HepG2 (cell line): ENCODE results near the gene KLHL8. TPM values are rescaled to one million over a fixed set of nuclear protein-coding genes. Genes with fewer than 3 reads are reported as not detected.

Experiments used
- ATAC-seq: fragments of 200-7000 bp; cut with Tn5 transposase; 3 replicates; pipeline ENCODE4 v1.9.1; 2020; ENCODE audit warnings: mild to moderate bottlenecking, moderate library complexity
- BruUV-seq: library from RNA; stranded (reverse); fragments of 400-500 nt; replicated peaks from 2 replicates; lab custom pipeline; 2021; lab: Mats Ljungman, UMichigan
- CTCF ChIA-PET: fragments of 300-600 bp; formaldehyde crosslinking; extraction: SDS; loops from one replicate; lab custom pipeline; 2021; ENCODE audit warnings: low total read pairs, inconsistent platforms, low intra/inter-chr PET ratio; lab: Yijun Ruan, JAX
- POLR2A ChIA-PET: fragments of 350-600 bp; sonication (Branson Sonifier 250); formaldehyde crosslinking; loops from one replicate; lab custom pipeline; 2020; ENCODE audit warnings: antibody characterized with exemption, inconsistent platforms; lab: Yijun Ruan, JAX
- DNase-seq: peaks from one replicate; pipeline ENCODE4 v3.0.0-alpha.2; 2015; ENCODE audit warnings: low spot score
- FAIRE-seq: peaks from 3 replicates; lab custom pipeline; 2011; peaks lifted over from hg19 to GRCh38; lab: Jason Lieb, UNC
- H2AFZ ChIP-seq: one replicate; pipeline ENCODE4 v1.6.1; 2011; ENCODE audit warnings: low read length, inconsistent platforms
- H3K27ac ChIP-seq: fragments of 300-600 bp; 3 replicates; pipeline ENCODE4 v1.8.0; 2011; ENCODE audit warnings: mixed run types, mild to moderate bottlenecking, mixed read lengths, low read length, inconsistent platforms; ENCODE audit not compliant: insufficient read depth; ENCODE audit errors: extremely low read length
- H3K27me3 ChIP-seq, 2 experiments: fragments of 200-600 bp in 1 of 2; 2 replicates in 1 of 2; 3 replicates in 1 of 2; pipeline versions ENCODE4 v1.6.0 to v1.8.0; 2011; ENCODE audit warnings: low read length in 2 of 2, mild to moderate bottlenecking in 2 of 2, moderate library complexity in 2 of 2, inconsistent platforms in 1 of 2; ENCODE audit not compliant: insufficient read depth in 2 of 2, control insufficient read depth in 1 of 2
- H3K36me3 ChIP-seq, 2 experiments: fragments of 200-600 bp in 1 of 2; replicated peaks in 1 of 2; 2 replicates in 1 of 2; 3 replicates in 1 of 2; pipeline versions ENCODE4 v1.5.1 to v1.8.0; 2011; ENCODE audit warnings: low read length in 2 of 2, inconsistent platforms in 1 of 2; ENCODE audit not compliant: insufficient read depth in 2 of 2, control insufficient read depth in 1 of 2
- H3K4me1 ChIP-seq: 2 replicates; pipeline ENCODE4 v1.5.1; 2012; ENCODE audit warnings: low read length, inconsistent platforms; ENCODE audit not compliant: insufficient read depth
- H3K4me2 ChIP-seq: 2 replicates; pipeline ENCODE4 v1.6.0; 2011; ENCODE audit warnings: low read depth, low read length, inconsistent platforms
- H3K4me3 ChIP-seq, 3 experiments: fragments of 200-600 bp in 1 of 3; sonication (generic), shearing (Covaris generic) in 1 of 3; replicated peaks in 1 of 3; 2 replicates each; pipeline ENCODE4 v1.5.1; 2011 to 2016; ENCODE audit warnings: low read length in 3 of 3, inconsistent platforms in 2 of 3, low read depth in 2 of 3, mild to moderate bottlenecking in 2 of 3, control low read depth in 1 of 3, mixed read lengths in 1 of 3; ENCODE audit not compliant: insufficient read depth in 1 of 3
- H3K79me2 ChIP-seq: one replicate; pipeline ENCODE4 v1.6.1; 2011; ENCODE audit warnings: low read length, inconsistent platforms; ENCODE audit not compliant: insufficient read depth
- H3K9ac ChIP-seq: 2 replicates; pipeline ENCODE4 v1.6.0; 2011; ENCODE audit warnings: mild to moderate bottlenecking, low read depth, low read length, inconsistent platforms; ENCODE audit not compliant: insufficient read depth
- H3K9me3 ChIP-seq: 2 replicates; pipeline ENCODE4 v1.5.1; 2012; ENCODE audit warnings: mild to moderate bottlenecking, low read length
- H4K20me1 ChIP-seq: 2 replicates; pipeline ENCODE4 v1.6.0; 2011; ENCODE audit warnings: inconsistent platforms, mild to moderate bottlenecking, low read length, moderate library complexity; ENCODE audit not compliant: insufficient read depth
- KDM5A ChIP-seq: fragments of 200-600 bp; sonication (generic); IDR thresholded peaks from 2 replicates; pipeline ENCODE4 v1.7.0; 2018; ENCODE audit warnings: antibody characterized with exemption, mild to moderate bottlenecking, low read length, borderline replicate concordance
- NFIC ChIP-seq: IDR thresholded peaks from 2 replicates; pipeline ENCODE4 v1.6.1; 2012; ENCODE audit warnings: mild to moderate bottlenecking, low read length, inconsistent platforms
- PHF20 ChIP-seq: sonication (generic); formaldehyde crosslinking; IDR thresholded peaks from 2 replicates; pipeline ENCODE4 v1.5.0; 2020; ENCODE audit warnings: mild to moderate bottlenecking, missing genetic modification reagents
- RARG ChIP-seq: sonication (generic); formaldehyde crosslinking; IDR thresholded peaks from 2 replicates; pipeline ENCODE4 v1.4.0; 2020; ENCODE audit warnings: low read depth, mild to moderate bottlenecking, missing genetic modification reagents
- RFX5 ChIP-seq: IDR thresholded peaks from 2 replicates; pipeline ENCODE4 v1.6.1; 2011; ENCODE audit warnings: low read depth, low read length, improper control_type of control experiment
- RORA ChIP-seq: sonication (generic); formaldehyde crosslinking; IDR thresholded peaks from 2 replicates; pipeline ENCODE4 v1.5.0; 2020; ENCODE audit warnings: mild to moderate bottlenecking, missing genetic modification reagents, moderate library complexity
- SAP130 ChIP-seq: IDR thresholded peaks from 2 replicates; pipeline ENCODE4 v1.6.1; 2016; ENCODE audit warnings: low read depth
- SMYD3 ChIP-seq: sonication (generic); formaldehyde crosslinking; IDR thresholded peaks from 2 replicates; pipeline ENCODE4 v1.8.1; 2023; ENCODE audit warnings: mild to moderate bottlenecking, missing genetic modification reagents
- SRSF4 ChIP-seq: fragments of 200-400 bp; formaldehyde crosslinking; IDR thresholded peaks from one replicate; pipeline ENCODE4 v1.6.1; 2018; ENCODE audit warnings: mild to moderate bottlenecking, low read depth, low read length, moderate library complexity; ENCODE audit not compliant: poor library complexity, severe bottlenecking
- TBX3 ChIP-seq: fragments of 450-650 bp; IDR thresholded peaks from 2 replicates; pipeline ENCODE4 v1.6.1; 2017; ENCODE audit warnings: antibody characterized with exemption, mild to moderate bottlenecking, inconsistent platforms, borderline replicate concordance
- ZNF260 ChIP-seq: sonication (generic); formaldehyde crosslinking; IDR thresholded peaks from 2 replicates; pipeline ENCODE4 v1.4.0; 2020; ENCODE audit warnings: missing genetic modification reagents, low read depth, mild to moderate bottlenecking, borderline replicate concordance
- ZNF468 ChIP-seq: sonication (generic); formaldehyde crosslinking; IDR thresholded peaks from 2 replicates; pipeline ENCODE4 v1.8.0; 2022; ENCODE audit warnings: mild to moderate bottlenecking, moderate library complexity, missing genetic modification reagents
- whole genome bisulfite sequencing: methylation state at CpG from one replicate; pipeline ENCODE4 v1.1.6; 2017; ENCODE audit warnings: low lambda C conversion rate; 5-methylcytosine and 5-hydroxymethylcytosine counted together
- in situ Hi-C: cut with HindIII; loops from 2 replicates; pipeline ENCODE4 v1.10.0; 2017; ENCODE audit warnings: low pct_unique_long_range_greater_than_20kb; ENCODE audit not compliant: extremely low pct_ligation_motif_present
- intact Hi-C: fragments of 100-400 bp; cut with micrococcal nuclease; formaldehyde crosslinking; loops from one replicate; pipeline ENCODE4 v1.10.0; 2022; ENCODE audit not compliant: unreplicated experiment
- polyA plus RNA-seq, 8 experiments: library from polyadenylated mRNA; depleted of rRNA in 3 of 8; stranded (reverse) in 7 of 8; unstranded in 1 of 8; fragments of >200 nt; fragmentation: Illumina TruSeq in 4 of 8; extraction: Trizol in 4 of 8; gene quantifications; 2 replicates each; pipeline versions ENCODE4 v1.2.1 to v1.2.3, GENCODE V29; 2011 to 2016; ENCODE audit warnings: low read depth in 4 of 8, missing spikeins in 1 of 8, mixed read lengths in 1 of 8; ENCODE audit not compliant: insufficient read depth in 1 of 8
- total RNA-seq, 5 experiments: library from RNA; depleted of rRNA; stranded (reverse); fragments of >200 nt; fragmentation: Illumina TruSeq; extraction: Trizol; gene quantifications; 2 replicates each; pipeline ENCODE4 v1.2.3, GENCODE V29; 2016; ENCODE audit warnings: low read depth in 1 of 5

Gene KLHL8
- total and polyA plus RNA-seq, 2 of the 13 experiments (the other 11 are each of a cell fraction or from before 2014, with no cell fraction given), result 2.8 to 11.7 TPM

DNA sequence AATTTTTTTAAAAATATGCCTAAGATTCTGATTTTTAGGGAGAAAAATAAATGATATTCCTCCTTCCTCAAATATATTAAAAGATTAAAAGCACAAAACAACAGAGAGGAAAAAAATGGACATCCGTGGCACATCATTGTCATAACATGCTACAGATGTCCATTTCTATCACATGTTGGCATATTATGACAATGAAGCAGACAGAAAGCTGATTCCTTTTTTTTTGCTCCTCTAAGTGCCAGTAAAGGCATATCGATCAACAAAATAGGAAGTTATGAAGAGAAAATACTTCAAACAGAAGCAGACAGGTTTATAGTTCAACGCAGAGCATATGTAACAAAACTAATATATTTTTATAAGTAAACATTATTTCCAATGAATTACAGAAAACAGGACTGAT lies 11.2 kb downstream of the KLHL8 start:
- 91% methylated on average over 3 of the region's 3 CpGs for WGBS
- Histone ChIP-seq H3K27ac (no peak overlapping the region), H3K27me3 (no peaks in the 10 kb centered on the region), H2AFZ (no peak overlapping the region), H3K79me2 (peaks cover 38% of the 10 kb centered on the region), H3K9me3 (no peaks in the 10 kb centered on the region), H3K4me3 (no peak overlapping the region), H3K36me3 (no peaks in the 10 kb centered on the region), H4K20me1 (no peaks in the 10 kb centered on the region; the same call in 1 of the 2 replicates), H3K4me2 (no peak overlapping the region), H3K4me1 (no peaks in the 10 kb centered on the region), H3K9ac (no peak overlapping the region)
- intact Hi-C loops (no loop called here), in situ Hi-C loops (no loop called here)
- no TSS peak for BruUV-seq
- no peak for ATAC-seq
- no peak for DNase-seq
- FAIRE-seq, result no peak
- TF ChIP-seq RFX5 (no peak), SRSF4 (no peak), RORA (CRISPR knock-in tag) (no peak), PHF20 (CRISPR knock-in tag) (no peak), NFIC (no peak), SMYD3 (CRISPR knock-in tag) (no peak), TBX3 (no peak), RARG (CRISPR knock-in tag) (no peak), ZNF260 (CRISPR knock-in tag) (no peak), ZNF468 (no peak), KDM5A (no peak), SAP130 (CRISPR knock-in tag) (no peak)
- ChIA-PET CTCF (no interaction called here), POLR2A (no interaction called here)
